Loucy (cell line): ENCODE data around the gene CHM.
"Not testable (repeated sequence)": the region's sequence is repeated elsewhere in the genome, so short reads cannot be mapped to it uniquely, and the experiment has no call there.

ENCODE experiments used
- CTCF ChIP-seq: fragments of 200-600 bp; sonication (generic); conservative IDR thresholded peaks from 2 replicates; pipeline ENCODE4 v1.5.1; 2014; ENCODE audit warnings: mild to moderate bottlenecking, antibody characterized with exemption, low read length
- EZH2phosphoT487 ChIP-seq: fragments of 200-600 bp; IDR thresholded peaks from 2 replicates; pipeline ENCODE4 v1.6.1; 2018; ENCODE audit warnings: antibody characterized with exemption, mild to moderate bottlenecking, moderate library complexity, borderline replicate concordance

GRCh38 chrX:86009803-86010202, 37.6 kb downstream of the CHM start:
- TF ChIP-seq CTCF, EZH2phosphoT487: not testable (repeated sequence)
